GM23338 (cell line): Measurements from ENCODE around the gene SLC12A7. TPM values are rescaled to one million over a fixed set of nuclear protein-coding genes. Genes with fewer than 3 reads are reported as not detected.

Experiments
- ATAC-seq: fragments of 200-7000 bp; cut with Tn5 transposase; 3 replicates; pipeline ENCODE4 v1.9.1; 2020
- DNase-seq: peaks from one replicate; pipeline ENCODE4 v3.0.0-alpha.2; 2015; ENCODE audit warnings: low spot score
- H2AFZ ChIP-seq: fragments of 200-600 bp; sonication (generic); 2 replicates; pipeline ENCODE4 v1.8.0; 2016; ENCODE audit warnings: antibody characterized with exemption, mild to moderate bottlenecking, moderate library complexity
- H3F3A ChIP-seq: fragments of 200-600 bp; sonication (generic); replicated peaks from 2 replicates; pipeline ENCODE4 v1.8.0; 2017; ENCODE audit warnings: antibody characterized with exemption, mixed run types, low read depth
- H3K27ac ChIP-seq: fragments of 200-600 bp; sonication (generic); 2 replicates; pipeline ENCODE4 v1.6.1; 2016; ENCODE audit warnings: low read depth
- H3K27me3 ChIP-seq: fragments of 200-600 bp; sonication (generic); 2 replicates; pipeline ENCODE4 v1.8.0; 2016; ENCODE audit warnings: mild to moderate bottlenecking, mixed run types, moderate library complexity; ENCODE audit not compliant: insufficient read depth
- H3K36me3 ChIP-seq: fragments of 200-600 bp; sonication (generic); 2 replicates; pipeline ENCODE4 v1.8.0; 2016; ENCODE audit warnings: mild to moderate bottlenecking; ENCODE audit not compliant: insufficient read depth
- H3K4me1 ChIP-seq: fragments of 200-600 bp; sonication (generic); 2 replicates; pipeline ENCODE4 v1.8.0; 2016; ENCODE audit warnings: mild to moderate bottlenecking, moderate library complexity; ENCODE audit not compliant: insufficient read depth
- H3K4me2 ChIP-seq: fragments of 200-600 bp; sonication (generic); 2 replicates; pipeline ENCODE4 v1.7.1; 2017; ENCODE audit warnings: mixed run types
- H3K4me3 ChIP-seq: fragments of 200-600 bp; sonication (generic); 2 replicates; pipeline ENCODE4 v1.6.1; 2016; ENCODE audit warnings: mixed run types
- H3K79me2 ChIP-seq: fragments of 200-600 bp; sonication (generic); replicated peaks from 2 replicates; pipeline ENCODE4 v1.8.0; 2017; ENCODE audit warnings: mild to moderate bottlenecking; ENCODE audit not compliant: insufficient read depth
- H3K9me2 ChIP-seq: fragments of 200-600 bp; sonication (generic); 2 replicates; pipeline ENCODE4 v1.8.0; 2017; ENCODE audit not compliant: insufficient read depth
- H4K20me1 ChIP-seq: fragments of 200-600 bp; sonication (generic); replicated peaks from 2 replicates; pipeline ENCODE4 v1.8.0; 2017; ENCODE audit warnings: mild to moderate bottlenecking; ENCODE audit not compliant: insufficient read depth
- H3K27ac Mint-ChIP-seq: 2 replicates; pipeline ENCODE4 v1.8.0; 2020; ENCODE audit warnings: inconsistent platforms, mild to moderate bottlenecking, moderate library complexity, mixed read lengths
- H3K27me3 Mint-ChIP-seq: 3 replicates; pipeline ENCODE4 v1.8.0; 2022; ENCODE audit warnings: low read depth, mild to moderate bottlenecking, moderate library complexity, mixed read lengths, inconsistent platforms; ENCODE audit not compliant: insufficient read depth, poor library complexity
- H3K36me3 Mint-ChIP-seq: 3 replicates; pipeline ENCODE4 v1.8.0; 2021; ENCODE audit warnings: low read depth, mild to moderate bottlenecking, inconsistent platforms, moderate library complexity, mixed read lengths
- H3K4me1 Mint-ChIP-seq: 3 replicates; pipeline ENCODE4 v1.8.0; 2020; ENCODE audit warnings: mild to moderate bottlenecking, inconsistent platforms, mixed read lengths
- H3K4me3 Mint-ChIP-seq: 3 replicates; pipeline ENCODE4 v1.8.0; 2021; ENCODE audit warnings: moderate library complexity, mild to moderate bottlenecking, inconsistent platforms, mixed read lengths
- H3K9me3 Mint-ChIP-seq: 3 replicates; pipeline ENCODE4 v1.8.0; 2020; ENCODE audit warnings: moderate library complexity, mild to moderate bottlenecking, inconsistent platforms, mixed read lengths
- CREB1 ChIP-seq: fragments of 250-450 bp; sonication (Bioruptor Pico); IDR thresholded peaks from 2 replicates; pipeline ENCODE4 v1.5.0; 2020; ENCODE audit warnings: low read depth, mild to moderate bottlenecking, moderate library complexity
- JUNB ChIP-seq: IDR thresholded peaks from one replicate; pipeline ENCODE4 v1.6.1; 2016; ENCODE audit warnings: antibody characterized with exemption; ENCODE audit not compliant: unreplicated experiment
- ZNF114 ChIP-seq: fragments of 250-450 bp; sonication (Bioruptor Pico); IDR thresholded peaks from 2 replicates; pipeline ENCODE4 v1.5.0; 2020; ENCODE audit warnings: mild to moderate bottlenecking, moderate library complexity
- polyA plus RNA-seq: library from polyadenylated mRNA; unstranded; fragments of >200 nt; fragmentation: Nextera tagmentation; extraction: Ambion mirVana; gene quantifications from 2 replicates; pipeline ENCODE4 v1.2.1, GENCODE V29; 2016
- total RNA-seq: library from RNA; depleted of rRNA; stranded (reverse); fragments of >200 nt; shearing (Covaris generic); gene quantifications from 2 replicates; pipeline ENCODE4 v1.2.3, GENCODE V29; 2014
- TF ChIP-seq, protein P1 (sequence below): fragments of 250-450 bp; sonication (Bioruptor Pico); IDR thresholded peaks from 2 replicates; pipeline ENCODE4 v1.5.0; 2020; ENCODE audit warnings: mild to moderate bottlenecking, moderate library complexity
- TF ChIP-seq, protein P2 (sequence below): IDR thresholded peaks from 2 replicates; pipeline ENCODE4 v1.6.1; 2016; ENCODE audit warnings: antibody characterized with exemption

The SLC12A7 gene
- total and polyA plus RNA-seq, 2 experiments from 2014 or later: 7.4 to 32.2 TPM

DNA sequence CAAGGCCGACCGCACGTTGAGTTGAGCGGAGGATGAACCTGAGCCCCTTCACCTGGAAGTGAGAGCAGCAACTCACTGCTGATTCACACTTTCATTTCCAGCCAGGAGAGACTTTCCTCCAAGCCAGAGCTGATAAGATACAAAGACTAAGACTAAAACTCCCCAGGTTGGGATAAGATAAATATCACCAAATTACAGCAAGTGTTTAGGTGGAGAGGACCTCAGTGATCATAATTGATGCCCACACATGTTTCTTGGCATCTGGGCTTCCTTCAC is 109.7 kb downstream of the SLC12A7 start (continued):
- TF ChIP-seq, protein P1, sequence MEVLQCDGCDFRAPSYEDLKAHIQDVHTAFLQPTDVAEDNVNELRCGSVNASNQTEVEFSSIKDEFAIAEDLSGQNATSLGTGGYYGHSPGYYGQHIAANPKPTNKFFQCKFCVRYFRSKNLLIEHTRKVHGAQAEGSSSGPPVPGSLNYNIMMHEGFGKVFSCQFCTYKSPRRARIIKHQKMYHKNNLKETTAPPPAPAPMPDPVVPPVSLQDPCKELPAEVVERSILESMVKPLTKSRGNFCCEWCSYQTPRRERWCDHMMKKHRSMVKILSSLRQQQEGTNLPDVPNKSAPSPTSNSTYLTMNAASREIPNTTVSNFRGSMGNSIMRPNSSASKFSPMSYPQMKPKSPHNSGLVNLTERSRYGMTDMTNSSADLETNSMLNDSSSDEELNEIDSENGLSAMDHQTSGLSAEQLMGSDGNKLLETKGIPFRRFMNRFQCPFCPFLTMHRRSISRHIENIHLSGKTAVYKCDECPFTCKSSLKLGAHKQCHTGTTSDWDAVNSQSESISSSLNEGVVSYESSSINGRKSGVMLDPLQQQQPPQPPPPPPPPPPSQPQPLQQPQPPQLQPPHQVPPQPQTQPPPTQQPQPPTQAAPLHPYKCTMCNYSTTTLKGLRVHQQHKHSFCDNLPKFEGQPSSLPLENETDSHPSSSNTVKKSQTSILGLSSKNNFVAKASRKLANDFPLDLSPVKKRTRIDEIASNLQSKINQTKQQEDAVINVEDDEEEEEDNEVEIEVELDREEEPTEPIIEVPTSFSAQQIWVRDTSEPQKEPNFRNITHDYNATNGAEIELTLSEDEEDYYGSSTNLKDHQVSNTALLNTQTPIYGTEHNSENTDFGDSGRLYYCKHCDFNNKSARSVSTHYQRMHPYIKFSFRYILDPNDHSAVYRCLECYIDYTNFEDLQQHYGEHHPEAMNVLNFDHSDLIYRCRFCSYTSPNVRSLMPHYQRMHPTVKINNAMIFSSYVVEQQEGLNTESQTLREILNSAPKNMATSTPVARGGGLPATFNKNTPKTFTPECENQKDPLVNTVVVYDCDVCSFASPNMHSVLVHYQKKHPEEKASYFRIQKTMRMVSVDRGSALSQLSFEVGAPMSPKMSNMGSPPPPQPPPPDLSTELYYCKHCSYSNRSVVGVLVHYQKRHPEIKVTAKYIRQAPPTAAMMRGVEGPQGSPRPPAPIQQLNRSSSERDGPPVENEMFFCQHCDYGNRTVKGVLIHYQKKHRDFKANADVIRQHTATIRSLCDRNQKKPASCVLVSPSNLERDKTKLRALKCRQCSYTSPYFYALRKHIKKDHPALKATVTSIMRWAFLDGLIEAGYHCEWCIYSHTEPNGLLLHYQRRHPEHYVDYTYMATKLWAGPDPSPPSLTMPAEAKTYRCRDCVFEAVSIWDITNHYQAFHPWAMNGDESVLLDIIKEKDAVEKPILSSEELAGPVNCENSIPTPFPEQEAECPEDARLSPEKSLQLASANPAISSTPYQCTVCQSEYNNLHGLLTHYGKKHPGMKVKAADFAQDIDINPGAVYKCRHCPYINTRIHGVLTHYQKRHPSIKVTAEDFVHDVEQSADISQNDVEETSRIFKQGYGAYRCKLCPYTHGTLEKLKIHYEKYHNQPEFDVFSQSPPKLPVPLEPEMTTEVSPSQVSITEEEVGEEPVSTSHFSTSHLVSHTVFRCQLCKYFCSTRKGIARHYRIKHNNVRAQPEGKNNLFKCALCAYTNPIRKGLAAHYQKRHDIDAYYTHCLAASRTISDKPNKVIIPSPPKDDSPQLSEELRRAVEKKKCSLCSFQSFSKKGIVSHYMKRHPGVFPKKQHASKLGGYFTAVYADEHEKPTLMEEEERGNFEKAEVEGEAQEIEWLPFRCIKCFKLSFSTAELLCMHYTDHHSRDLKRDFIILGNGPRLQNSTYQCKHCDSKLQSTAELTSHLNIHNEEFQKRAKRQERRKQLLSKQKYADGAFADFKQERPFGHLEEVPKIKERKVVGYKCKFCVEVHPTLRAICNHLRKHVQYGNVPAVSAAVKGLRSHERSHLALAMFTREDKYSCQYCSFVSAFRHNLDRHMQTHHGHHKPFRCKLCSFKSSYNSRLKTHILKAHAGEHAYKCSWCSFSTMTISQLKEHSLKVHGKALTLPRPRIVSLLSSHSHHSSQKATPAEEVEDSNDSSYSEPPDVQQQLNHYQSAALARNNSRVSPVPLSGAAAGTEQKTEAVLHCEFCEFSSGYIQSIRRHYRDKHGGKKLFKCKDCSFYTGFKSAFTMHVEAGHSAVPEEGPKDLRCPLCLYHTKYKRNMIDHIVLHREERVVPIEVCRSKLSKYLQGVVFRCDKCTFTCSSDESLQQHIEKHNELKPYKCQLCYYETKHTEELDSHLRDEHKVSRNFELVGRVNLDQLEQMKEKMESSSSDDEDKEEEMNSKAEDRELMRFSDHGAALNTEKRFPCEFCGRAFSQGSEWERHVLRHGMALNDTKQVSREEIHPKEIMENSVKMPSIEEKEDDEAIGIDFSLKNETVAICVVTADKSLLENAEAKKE (CRISPR knock-in tag): no peak
- TF ChIP-seq, protein P2, sequence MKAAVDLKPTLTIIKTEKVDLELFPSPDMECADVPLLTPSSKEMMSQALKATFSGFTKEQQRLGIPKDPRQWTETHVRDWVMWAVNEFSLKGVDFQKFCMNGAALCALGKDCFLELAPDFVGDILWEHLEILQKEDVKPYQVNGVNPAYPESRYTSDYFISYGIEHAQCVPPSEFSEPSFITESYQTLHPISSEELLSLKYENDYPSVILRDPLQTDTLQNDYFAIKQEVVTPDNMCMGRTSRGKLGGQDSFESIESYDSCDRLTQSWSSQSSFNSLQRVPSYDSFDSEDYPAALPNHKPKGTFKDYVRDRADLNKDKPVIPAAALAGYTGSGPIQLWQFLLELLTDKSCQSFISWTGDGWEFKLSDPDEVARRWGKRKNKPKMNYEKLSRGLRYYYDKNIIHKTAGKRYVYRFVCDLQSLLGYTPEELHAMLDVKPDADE: no peak
- no peak for TF ChIP-seq ZNF114 (CRISPR knock-in tag)

DNA sequence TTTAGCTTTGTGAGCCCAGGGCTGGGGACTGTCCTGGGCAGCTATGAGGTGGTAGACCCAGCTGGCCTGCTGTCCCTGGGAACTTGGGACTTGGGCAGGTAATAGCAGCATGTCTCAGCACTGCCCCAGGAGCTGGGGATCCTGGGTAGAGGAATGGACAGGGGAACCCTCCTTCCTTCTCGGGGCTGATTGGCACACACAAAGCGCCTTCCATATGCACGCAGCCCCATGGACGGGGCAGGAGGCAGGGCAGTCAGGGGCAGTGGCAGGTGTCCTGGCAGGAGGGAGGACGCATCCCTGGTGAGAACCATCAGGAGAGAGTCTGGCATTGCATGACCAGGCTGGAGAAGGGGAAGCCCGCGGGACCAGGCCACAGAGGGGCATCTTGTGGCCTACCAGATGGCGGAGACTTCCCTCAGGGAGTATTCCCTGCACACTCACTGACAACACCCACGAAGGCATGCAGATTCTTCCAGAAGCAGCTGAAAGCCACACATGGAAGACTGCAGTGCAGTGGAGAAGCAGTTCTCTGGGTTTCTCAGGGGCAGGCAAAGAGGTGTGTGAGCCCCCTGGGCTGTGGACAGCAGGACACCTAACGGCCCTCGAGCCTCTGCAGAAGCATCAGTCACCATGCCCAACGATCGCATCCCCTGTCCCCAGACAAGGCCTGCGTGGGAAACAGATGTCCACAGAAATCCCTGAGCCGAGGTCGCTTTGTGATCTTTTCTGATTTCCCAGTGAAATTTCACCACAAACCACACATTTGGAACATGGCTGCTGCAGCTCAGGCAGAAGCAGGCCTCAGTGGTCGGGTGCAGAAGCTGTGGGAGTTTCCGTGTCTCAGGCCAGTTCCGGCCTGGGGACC is 110.2 kb downstream of the SLC12A7 start:
- no peak overlapping the region for H3K4me2 ChIP-seq
- H3K27me3 ChIP-seq: peaks cover 39% of the 10 kb centered on the region
- no peak overlapping the region for H2AFZ ChIP-seq
- H3K9me2 ChIP-seq: no peaks in the 10 kb centered on the region
- no peaks in the 10 kb centered on the region for H3K9me3 Mint-ChIP-seq
- ATAC-seq (no peak), DNase-seq (no peak)
- no peak overlapping the region for H3K4me3 Mint-ChIP-seq
- H3K36me3 ChIP-seq: no peaks in the 10 kb centered on the region
- H3K27me3 Mint-ChIP-seq: peaks cover 38% of the 10 kb centered on the region
- H3K27ac Mint-ChIP-seq: no peak overlapping the region
- H4K20me1 ChIP-seq: no peaks in the 10 kb centered on the region
- H3F3A ChIP-seq: no peaks in the 10 kb centered on the region; the same call in 1 of the 2 replicates
- H3K4me1 ChIP-seq: no peaks in the 10 kb centered on the region
- H3K79me2 ChIP-seq: no peaks in the 10 kb centered on the region
- no peak overlapping the region for H3K27ac ChIP-seq
- H3K4me3 ChIP-seq: no peak overlapping the region
- no peaks in the 10 kb centered on the region for H3K36me3 Mint-ChIP-seq
- peaks cover 13% of the 10 kb centered on the region for H3K4me1 Mint-ChIP-seq
- TF ChIP-seq ZNF114 (CRISPR knock-in tag) (no peak), CREB1 (CRISPR knock-in tag) (no peak), JUNB (no peak)
- TF ChIP-seq, protein P1 (CRISPR knock-in tag): no peak
